Fibroblast of pulmonary artery (primary cell): Measurements from ENCODE around the gene TSPAN14.

Source experiments
- DNase-seq: peaks from one replicate; pipeline ENCODE4 v3.0.0-alpha.2; 2010; ENCODE audit warnings: low read depth
- H3K4me3 ChIP-seq: replicated peaks from 2 replicates; pipeline ENCODE4 v1.5.1; 2011; ENCODE audit warnings: low read depth, mild to moderate bottlenecking, control low read depth, low read length, moderate library complexity
- TF ChIP-seq, protein P1 (sequence below): IDR thresholded peaks from 2 replicates; pipeline ENCODE4 v1.5.1; 2011; ENCODE audit warnings: mild to moderate bottlenecking, control low read depth, low read length, inconsistent platforms; ENCODE audit errors: missing control alignments

Gene TSPAN14

DNA sequence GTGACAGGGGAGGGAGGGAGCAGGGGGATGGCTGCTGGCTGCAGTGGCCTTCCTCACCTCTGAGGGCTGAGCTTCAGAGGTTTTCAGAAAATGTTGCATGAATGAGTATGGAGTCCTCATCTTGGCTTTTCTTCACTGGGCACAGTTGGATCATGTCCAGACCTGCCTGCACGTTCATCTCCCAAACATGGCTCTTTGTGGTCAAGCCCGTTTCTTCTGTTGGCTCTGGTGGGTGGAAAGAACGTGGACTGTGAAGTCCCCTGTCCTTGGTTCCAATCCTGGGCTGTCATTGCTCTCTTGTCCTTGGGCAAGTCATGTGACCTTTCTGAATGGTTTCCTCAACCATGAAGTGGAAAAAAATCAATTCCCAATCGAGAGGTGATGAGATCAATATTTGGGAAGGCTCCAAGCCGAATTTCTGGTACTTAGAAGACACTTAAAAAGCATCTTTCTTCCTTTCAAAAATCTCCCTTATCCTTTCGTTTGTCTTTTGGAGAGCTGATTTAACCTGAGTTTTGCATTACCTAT is 34.5 kb downstream of the TSPAN14 start:
- no peak for DNase-seq
- H3K4me3 ChIP-seq = no peak overlapping the region
- TF ChIP-seq, protein P1, sequence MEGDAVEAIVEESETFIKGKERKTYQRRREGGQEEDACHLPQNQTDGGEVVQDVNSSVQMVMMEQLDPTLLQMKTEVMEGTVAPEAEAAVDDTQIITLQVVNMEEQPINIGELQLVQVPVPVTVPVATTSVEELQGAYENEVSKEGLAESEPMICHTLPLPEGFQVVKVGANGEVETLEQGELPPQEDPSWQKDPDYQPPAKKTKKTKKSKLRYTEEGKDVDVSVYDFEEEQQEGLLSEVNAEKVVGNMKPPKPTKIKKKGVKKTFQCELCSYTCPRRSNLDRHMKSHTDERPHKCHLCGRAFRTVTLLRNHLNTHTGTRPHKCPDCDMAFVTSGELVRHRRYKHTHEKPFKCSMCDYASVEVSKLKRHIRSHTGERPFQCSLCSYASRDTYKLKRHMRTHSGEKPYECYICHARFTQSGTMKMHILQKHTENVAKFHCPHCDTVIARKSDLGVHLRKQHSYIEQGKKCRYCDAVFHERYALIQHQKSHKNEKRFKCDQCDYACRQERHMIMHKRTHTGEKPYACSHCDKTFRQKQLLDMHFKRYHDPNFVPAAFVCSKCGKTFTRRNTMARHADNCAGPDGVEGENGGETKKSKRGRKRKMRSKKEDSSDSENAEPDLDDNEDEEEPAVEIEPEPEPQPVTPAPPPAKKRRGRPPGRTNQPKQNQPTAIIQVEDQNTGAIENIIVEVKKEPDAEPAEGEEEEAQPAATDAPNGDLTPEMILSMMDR = no peak

DNA sequence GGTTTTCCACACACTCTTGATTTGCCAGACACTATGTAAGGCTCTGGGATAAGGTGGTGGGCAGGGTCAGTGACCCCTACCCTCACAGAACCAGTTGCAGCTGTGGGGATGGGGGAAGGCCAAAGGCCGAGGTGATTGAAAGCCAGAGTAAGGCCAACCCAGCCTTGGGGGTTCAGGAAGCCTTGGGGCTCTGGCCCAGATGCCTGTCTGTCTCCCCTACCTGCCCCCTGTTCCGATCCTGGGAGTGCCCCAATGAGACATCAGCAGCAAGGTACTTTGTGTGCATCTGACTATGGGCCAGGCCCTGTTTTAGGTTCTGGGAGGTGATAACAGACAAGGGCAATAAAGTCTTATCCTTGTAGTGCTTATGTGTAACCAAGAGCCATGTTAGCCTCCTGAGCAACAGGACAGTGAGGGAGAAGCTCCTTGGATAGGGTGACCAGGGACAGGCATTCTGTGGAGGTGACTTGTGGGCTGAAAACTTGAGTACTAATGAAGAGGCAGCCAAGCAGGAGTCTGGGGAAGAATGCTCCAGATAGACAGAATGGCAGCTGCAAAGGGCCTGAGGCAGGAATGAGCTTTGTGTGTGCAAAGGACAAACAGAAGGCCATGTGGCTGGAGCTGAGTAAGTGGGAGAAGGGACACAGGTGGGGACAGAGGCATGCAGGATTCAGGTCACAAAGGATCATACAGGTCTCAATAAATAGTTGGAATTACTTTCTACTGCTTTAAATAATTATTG is 35.4 kb downstream of the TSPAN14 start:
- no peak overlapping the region for H3K4me3 ChIP-seq
- DNase-seq = no peak
- TF ChIP-seq, protein P1 = no peak

DNA sequence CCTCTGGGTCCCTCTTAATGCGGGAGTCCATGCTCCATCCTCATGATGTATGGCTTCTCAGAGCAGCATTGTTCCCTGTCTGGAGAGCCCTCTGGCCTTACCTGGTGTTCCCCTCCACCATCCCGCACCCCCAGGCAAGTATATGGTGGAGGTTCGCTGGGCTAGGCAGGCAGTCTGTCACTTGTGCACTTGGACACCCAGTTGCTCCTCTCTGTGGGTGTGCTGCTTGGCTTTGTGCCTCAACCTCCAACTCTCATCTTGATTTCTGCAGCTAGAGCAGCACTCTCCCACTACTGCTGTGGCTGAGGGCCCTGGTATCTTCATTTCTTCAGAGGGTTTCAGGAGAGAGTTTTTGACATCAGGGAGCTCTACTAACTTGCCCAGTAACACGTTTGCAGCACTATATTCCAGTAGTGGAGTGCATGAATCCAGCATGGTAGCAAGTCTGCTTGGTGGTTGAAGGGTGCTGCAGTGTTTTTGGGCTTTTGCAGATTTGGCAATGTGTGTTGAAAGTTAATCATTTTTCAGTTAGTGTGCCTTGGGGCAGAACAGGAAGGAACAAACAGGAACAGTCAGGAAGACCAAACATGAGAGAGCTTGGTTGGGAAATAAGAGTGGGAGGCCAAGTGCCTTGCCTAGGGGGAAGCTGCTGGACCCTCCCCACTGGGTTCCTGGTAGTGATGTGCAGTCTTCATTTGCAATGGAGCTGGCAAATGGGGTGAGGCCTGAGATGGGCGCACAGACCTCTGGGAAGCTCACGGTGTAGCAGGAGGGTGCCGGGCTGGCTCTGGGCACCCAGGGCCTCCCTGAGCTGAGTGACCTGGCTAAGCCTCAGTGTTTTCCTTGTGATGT is 37.4 kb downstream of the TSPAN14 start:
- DNase-seq = peak; percentile 45
- TF ChIP-seq, protein P1 = no peak
- H3K4me3 ChIP-seq = no peak overlapping the region

DNA sequence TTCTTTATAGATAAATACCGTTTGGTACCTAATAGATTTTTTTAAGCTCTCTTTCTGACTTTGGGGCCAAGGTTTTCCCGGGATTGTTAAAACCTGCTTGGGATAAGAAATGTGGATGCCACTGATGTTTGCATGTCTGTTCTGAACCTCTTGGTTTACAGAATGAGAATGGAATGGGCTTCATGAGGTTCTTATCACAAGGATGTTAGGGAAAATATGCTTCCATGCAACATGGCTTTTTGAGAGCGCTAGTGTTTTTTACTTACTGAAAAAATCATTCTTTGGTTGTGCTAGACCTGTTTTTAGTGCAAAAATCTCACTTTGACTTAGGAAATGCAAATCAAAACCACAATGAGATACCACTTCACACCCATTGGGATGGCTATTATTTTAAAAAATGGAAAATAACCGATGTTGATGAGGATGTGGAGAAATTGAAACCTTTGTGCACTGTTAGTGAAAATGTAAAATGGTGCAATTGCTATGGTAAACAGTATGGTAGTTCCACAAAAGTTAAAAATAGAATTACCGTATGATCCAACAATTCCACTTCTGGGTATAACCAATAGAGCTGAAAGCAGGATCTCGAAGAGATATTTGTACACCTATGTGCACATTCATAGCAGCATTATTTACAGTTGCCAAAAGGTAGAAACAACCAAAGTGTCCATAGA is 38.9 kb downstream of the TSPAN14 start:
- no peak overlapping the region for H3K4me3 ChIP-seq
- DNase-seq = no peak
- TF ChIP-seq, protein P1 = no peak

DNA sequence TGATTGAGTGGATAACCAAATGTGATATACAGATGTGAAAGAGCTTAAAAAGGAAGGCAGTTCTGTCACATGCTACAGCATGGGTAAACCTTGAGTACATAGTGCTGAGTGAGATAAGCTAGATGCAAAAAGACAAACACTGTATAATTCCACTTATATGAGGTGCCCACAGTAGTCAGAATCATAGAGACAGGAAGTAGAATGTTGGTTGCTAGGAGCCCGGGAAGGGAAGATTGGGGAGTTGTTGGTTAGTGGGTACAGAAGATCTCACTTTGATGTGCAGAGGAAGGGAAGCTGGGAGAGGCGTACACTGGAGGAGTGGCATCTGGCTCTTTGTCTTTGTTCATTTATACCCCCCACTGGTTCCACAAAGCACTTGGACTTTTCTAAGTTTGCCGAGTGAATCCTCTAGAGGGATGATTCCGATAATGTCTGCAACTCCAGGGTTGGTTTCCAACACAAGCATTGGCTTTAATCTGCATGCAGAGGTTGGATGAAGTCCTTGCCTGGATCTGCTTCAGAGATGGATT is 39.5 kb downstream of the TSPAN14 start:
- TF ChIP-seq, protein P1 = no peak

DNA sequence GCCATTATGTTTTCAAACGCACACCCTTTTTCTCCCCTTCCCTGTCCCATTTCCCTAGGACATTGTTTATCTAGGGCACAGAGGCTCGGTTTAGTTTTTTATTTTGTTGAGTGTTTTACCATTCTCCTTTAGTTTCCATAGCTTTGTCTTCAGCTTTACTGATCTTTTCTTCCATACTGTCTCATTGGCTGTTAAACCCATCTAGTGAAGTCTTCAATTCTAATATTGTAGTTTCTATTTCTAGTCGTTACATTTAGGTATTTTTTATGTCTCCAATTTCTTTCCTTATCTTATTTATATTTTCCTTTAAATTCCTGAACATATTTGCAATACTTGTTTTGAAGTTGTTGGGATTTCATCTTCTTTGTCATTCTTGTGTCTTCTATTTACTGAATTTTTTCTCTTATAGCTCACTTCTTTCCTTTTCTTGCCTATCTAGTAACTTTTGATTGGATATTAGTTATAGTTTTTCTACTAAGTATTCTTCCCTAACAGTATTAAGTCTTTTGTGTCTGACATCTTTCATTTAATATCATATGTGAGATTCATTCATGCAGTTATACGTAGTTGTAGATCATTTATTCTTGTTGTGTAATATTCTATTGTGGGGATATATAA is 42.6 kb downstream of the TSPAN14 start:
- DNase-seq = no peak
- no peak overlapping the region for H3K4me3 ChIP-seq
- TF ChIP-seq, protein P1 = no peak

More for the DNA sequence above, 39.5 kb downstream of the TSPAN14 start:
- no peak overlapping the region for H3K4me3 ChIP-seq
- peak; percentile 79 for DNase-seq
